ENCODE data around the gene FAM131B. TPM values are rescaled to one million over a fixed set of nuclear protein-coding genes. Genes with fewer than 3 reads are reported as not detected.

Gene FAM131B
- total and polyA plus RNA-seq, 7 donors = under 0.01 to 15.7 (median 6.4) TPM

GRCh38 chr7:143346018-143346417, 16.5 kb downstream of the FAM131B start:
- intact Hi-C loops (cut with DNase I) = no loop called here
- no peak for DNase-seq
- Histone ChIP-seq H3K36me3 (no peaks in the 10 kb centered on the region), H3K27ac (no peak overlapping the region), H3K27me3 (peaks cover 0 to 12% (median 0%) of the 10 kb centered on the region in 3 donors), H3K9me3 (no peaks in the 10 kb centered on the region), H3K4me3 (no peak overlapping the region), H3K4me1 (peaks cover 0 to 5% (median 5%) of the 10 kb centered on the region in 4 donors)
- TF ChIP-seq POLR2A (IDR thresholded peaks at IDR 0.05) (no peak), CTCF (IDR thresholded peaks at IDR 0.05) (no peak), EP300 (IDR thresholded peaks at IDR 0.05) (no peak), POLR2AphosphoS5 (IDR thresholded peaks at IDR 0.05) (no peak)
- 94 to 96% methylated on average over 4 of the region's 4 CpGs for WGBS, 2 donors

- H3K9me3 ChIP-seq = no peaks in the 10 kb centered on the region
- WGBS, 2 donors = 2 to 8% methylated on average over 35 of the region's 35 CpGs
- TF ChIP-seq POLR2AphosphoS5 (IDR thresholded peaks at IDR 0.05) = no peak
- TF ChIP-seq EP300 (IDR thresholded peaks at IDR 0.05) = no peak
- TF ChIP-seq CTCF (IDR thresholded peaks at IDR 0.05) = peak in 2 of 4 experiments; percentile 30 to 37
- no peak for TF ChIP-seq POLR2A (IDR thresholded peaks at IDR 0.05)
These were observed 17.0 kb downstream of the FAM131B start for GRCh38 chr7:143345428-143345900.

GRCh38 chr7:143343596-143343995, 18.9 kb downstream of the FAM131B start:
- Histone ChIP-seq H3K27me3 (peaks cover 0 to 16% (median 0%) of the 10 kb centered on the region in 3 donors), H3K36me3 (no peaks in the 10 kb centered on the region), H3K27ac (no peak overlapping the region), H3K4me3 (no peak overlapping the region), H3K4me1 (peaks cover 0 to 5% (median 5%) of the 10 kb centered on the region in 4 donors), H3K9me3 (no peaks in the 10 kb centered on the region)
- TF ChIP-seq POLR2A (IDR thresholded peaks at IDR 0.05) = no peak
- TF ChIP-seq EP300 (IDR thresholded peaks at IDR 0.05) = no peak
- no peak for TF ChIP-seq CTCF (IDR thresholded peaks at IDR 0.05)
- TF ChIP-seq POLR2AphosphoS5 (IDR thresholded peaks at IDR 0.05) = no peak
- intact Hi-C loops (cut with DNase I) = no loop called here
- DNase-seq = no peak
- 78 to 95% methylated on average over 3 of the region's 3 CpGs for WGBS, 2 donors

More at GRCh38 chr7:143345428-143345900, 17.0 kb downstream of the FAM131B start:
- intact Hi-C loops (cut with DNase I) = no loop called here
- Histone ChIP-seq H3K27me3 (peaks cover 0 to 12% (median 0%) of the 10 kb centered on the region in 3 donors), H3K4me3 (peak overlapping the region in 3 of 4 donors; percentile 7 to 16 (median 14)), H3K4me1 (peaks cover 0 to 5% (median 5%) of the 10 kb centered on the region in 4 donors), H3K27ac (no peak overlapping the region), H3K36me3 (no peaks in the 10 kb centered on the region)
- DNase-seq = no peak

- H3K27ac ChIP-seq = no peak overlapping the region
- H3K36me3 ChIP-seq = no peaks in the 10 kb centered on the region
- 93 to 94% methylated on average over 8 of the region's 8 CpGs for WGBS, 2 donors
- H3K27me3 ChIP-seq = peaks cover 0 to 16% (median 0%) of the 10 kb centered on the region in 3 donors
- no peak for DNase-seq
- no peaks in the 10 kb centered on the region for H3K9me3 ChIP-seq
- intact Hi-C loops (cut with DNase I) = no loop called here
- TF ChIP-seq POLR2AphosphoS5 (IDR thresholded peaks at IDR 0.05) = no peak
- H3K4me3 ChIP-seq = no peak overlapping the region
- H3K4me1 ChIP-seq = peaks cover 0 to 5% (median 5%) of the 10 kb centered on the region in 4 donors
These were observed 20.7 kb downstream of the FAM131B start for GRCh38 chr7:143341842-143342241.

- no peak overlapping the region for H3K27ac ChIP-seq
- no peaks in the 10 kb centered on the region for H3K9me3 ChIP-seq
- peaks cover 0 to 4% (median 0%) of the 10 kb centered on the region in 3 donors for H3K27me3 ChIP-seq
- H3K4me3 ChIP-seq = no peak overlapping the region
- DNase-seq = no peak
- intact Hi-C loops (cut with DNase I) = no loop called here
- TF ChIP-seq POLR2A (IDR thresholded peaks at IDR 0.05) (no peak), EP300 (IDR thresholded peaks at IDR 0.05) (no peak), POLR2AphosphoS5 (IDR thresholded peaks at IDR 0.05) (no peak), CTCF (IDR thresholded peaks at IDR 0.05) (no peak)
- no peaks in the 10 kb centered on the region for H3K36me3 ChIP-seq
- 90% methylated on average over 3 of the region's 3 CpGs for WGBS, 2 donors
- H3K4me1 ChIP-seq = no peaks in the 10 kb centered on the region
These were observed 25.3 kb downstream of the FAM131B start for GRCh38 chr7:143337216-143337615.
